ENCODE measurements around the gene EIF3A. TPM values are rescaled to one million over a fixed set of nuclear protein-coding genes. Genes with fewer than 3 reads are reported as not detected.

Gene EIF3A
- total RNA-seq, 2 donors from 2014 or later: 146 to 214 TPM

- H3K4me1 Mint-ChIP-seq (ENCODE audit: low read depth in 2 of 2): no peaks in the 10 kb centered on the region
- DNase-seq (ENCODE audit: low spot score): no peak
- H3K9me3 Mint-ChIP-seq: no peaks in the 10 kb centered on the region
- H3K36me3 Mint-ChIP-seq: no peaks in the 10 kb centered on the region
- H3K27ac Mint-ChIP-seq: no peak overlapping the region
- no peak overlapping the region for H3K4me3 Mint-ChIP-seq
- H3K27me3 Mint-ChIP-seq: peaks cover 16 to 25% of the 10 kb centered on the region in 2 donors
- no peak for ATAC-seq
Measured at GRCh38 chr10:118995739-118996138, 84.9 kb downstream of the EIF3A start.

- no peaks in the 10 kb centered on the region for H3K4me1 Mint-ChIP-seq (ENCODE audit: low read depth in 2 of 2)
- H3K36me3 Mint-ChIP-seq: no peaks in the 10 kb centered on the region
- no peak for ATAC-seq
- no peak overlapping the region for H3K4me3 Mint-ChIP-seq
- peaks cover 22 to 30% of the 10 kb centered on the region in 2 donors for H3K27me3 Mint-ChIP-seq
- no peak for DNase-seq (ENCODE audit: low spot score)
- H3K27ac Mint-ChIP-seq: no peak overlapping the region
- H3K9me3 Mint-ChIP-seq: no peaks in the 10 kb centered on the region
Measured at GRCh38 chr10:118994321-118994720, 86.3 kb downstream of the EIF3A start.

GRCh38 chr10:118993214-118993613 is 87.4 kb downstream of the EIF3A start:
- DNase-seq (ENCODE audit: low spot score) (no peak), ATAC-seq (no peak)
- Mint-ChIP-seq H3K27me3 (peaks cover 25 to 26% of the 10 kb centered on the region in 2 donors), H3K4me1 (ENCODE audit: low read depth in 2 of 2) (no peaks in the 10 kb centered on the region), H3K36me3 (no peaks in the 10 kb centered on the region), H3K9me3 (no peaks in the 10 kb centered on the region), H3K27ac (no peak overlapping the region), H3K4me3 (no peak overlapping the region)

GRCh38 chr10:118992496-118992895 is 88.1 kb downstream of the EIF3A start:
- Mint-ChIP-seq H3K36me3 (no peaks in the 10 kb centered on the region), H3K27me3 (peaks cover 19 to 23% of the 10 kb centered on the region in 2 donors)

GRCh38 chr10:118990326-118990725 is 90.3 kb downstream of the EIF3A start:
- no peak for DNase-seq (ENCODE audit: low spot score)
- ATAC-seq: no peak
- peaks cover 0 to 8% of the 10 kb centered on the region in 2 donors for H3K4me1 Mint-ChIP-seq (ENCODE audit: low read depth in 2 of 2)
- H3K36me3 Mint-ChIP-seq: peaks cover 6% of the 10 kb centered on the region
- H3K9me3 Mint-ChIP-seq: peaks cover 3% of the 10 kb centered on the region
- H3K27me3 Mint-ChIP-seq: peaks cover 5 to 15% of the 10 kb centered on the region in 2 donors
- no peak overlapping the region for H3K27ac Mint-ChIP-seq
- H3K4me3 Mint-ChIP-seq: no peak overlapping the region

More at GRCh38 chr10:118992496-118992895, 88.1 kb downstream of the EIF3A start:
- DNase-seq (ENCODE audit: low spot score) (no peak), ATAC-seq (peak in 1 of 2 donors; percentile 20)
- Mint-ChIP-seq H3K4me1 (ENCODE audit: low read depth in 2 of 2) (peaks cover 0 to 1% of the 10 kb centered on the region in 2 donors), H3K9me3 (no peaks in the 10 kb centered on the region), H3K4me3 (no peak overlapping the region), H3K27ac (no peak overlapping the region)

GRCh38 chr10:118986815-118987790 is 93.5 kb downstream of the EIF3A start:
- Mint-ChIP-seq H3K4me1 (ENCODE audit: low read depth in 2 of 2) (peaks cover 0 to 8% of the 10 kb centered on the region in 2 donors), H3K4me3 (no peak overlapping the region), H3K27ac (no peak overlapping the region), H3K9me3 (peaks cover 3% of the 10 kb centered on the region), H3K27me3 (peaks cover 5 to 21% of the 10 kb centered on the region in 2 donors), H3K36me3 (peaks cover 19% of the 10 kb centered on the region)
- DNase-seq (ENCODE audit: low spot score) (no peak), ATAC-seq (peak in 1 of 2 donors; percentile 66)

- peaks cover 4 to 23% of the 10 kb centered on the region in 2 donors for H3K27me3 Mint-ChIP-seq
- H3K36me3 Mint-ChIP-seq: peaks cover 19% of the 10 kb centered on the region
- H3K4me1 Mint-ChIP-seq (ENCODE audit: low read depth in 2 of 2): peaks cover 0 to 8% of the 10 kb centered on the region in 2 donors
- no peak overlapping the region for H3K4me3 Mint-ChIP-seq
- H3K9me3 Mint-ChIP-seq: peaks cover 3% of the 10 kb centered on the region
- DNase-seq (ENCODE audit: low spot score) (no peak), ATAC-seq (no peak)
- H3K27ac Mint-ChIP-seq: no peak overlapping the region
Measured at GRCh38 chr10:118985576-118985975, 95.0 kb downstream of the EIF3A start.

Other genes with a start within 250 kb of the EIF3A start
- 1 to 10 TPM in 1 of 2 donors, under 1 TPM in 1; 0.56 to 1.8 TPM for gene NANOS1, start 51.1 kb downstream of the EIF3A start, total RNA-seq
- gene DENND10, start 23.3 kb upstream of the EIF3A start, total RNA-seq: 10 to 100 TPM; 46.2 to 57.7 TPM
- gene SFXN4, start 84.9 kb upstream of the EIF3A start, total RNA-seq: 10 to 100 TPM; 22.4 to 48.0 TPM
- 100 to 1,000 TPM; 137 to 144 TPM for gene PRDX3, start 98.0 kb upstream of the EIF3A start, total RNA-seq
- gene GRK5, start 126.8 kb upstream of the EIF3A start, total RNA-seq: 10 to 100 TPM; 11.1 to 16.2 TPM

Measured in natural killer cell treated with Interleukin-12 subunit alpha and Interleukin-12 subunit beta and Interleukin-15 and Interleukin-18, amount 100 ng/mL, for 72 hours (primary cell).